ENCODE measurements around the gene FBXO31. TPM values are rescaled to one million over a fixed set of nuclear protein-coding genes. Genes with fewer than 3 reads are reported as not detected.

FBXO31 gene
- total and polyA plus RNA-seq, 2 of the 13 experiments (the other 11 are each of a cell fraction or from before 2014, with no cell fraction given) = 92.4 to 101 TPM

DNA sequence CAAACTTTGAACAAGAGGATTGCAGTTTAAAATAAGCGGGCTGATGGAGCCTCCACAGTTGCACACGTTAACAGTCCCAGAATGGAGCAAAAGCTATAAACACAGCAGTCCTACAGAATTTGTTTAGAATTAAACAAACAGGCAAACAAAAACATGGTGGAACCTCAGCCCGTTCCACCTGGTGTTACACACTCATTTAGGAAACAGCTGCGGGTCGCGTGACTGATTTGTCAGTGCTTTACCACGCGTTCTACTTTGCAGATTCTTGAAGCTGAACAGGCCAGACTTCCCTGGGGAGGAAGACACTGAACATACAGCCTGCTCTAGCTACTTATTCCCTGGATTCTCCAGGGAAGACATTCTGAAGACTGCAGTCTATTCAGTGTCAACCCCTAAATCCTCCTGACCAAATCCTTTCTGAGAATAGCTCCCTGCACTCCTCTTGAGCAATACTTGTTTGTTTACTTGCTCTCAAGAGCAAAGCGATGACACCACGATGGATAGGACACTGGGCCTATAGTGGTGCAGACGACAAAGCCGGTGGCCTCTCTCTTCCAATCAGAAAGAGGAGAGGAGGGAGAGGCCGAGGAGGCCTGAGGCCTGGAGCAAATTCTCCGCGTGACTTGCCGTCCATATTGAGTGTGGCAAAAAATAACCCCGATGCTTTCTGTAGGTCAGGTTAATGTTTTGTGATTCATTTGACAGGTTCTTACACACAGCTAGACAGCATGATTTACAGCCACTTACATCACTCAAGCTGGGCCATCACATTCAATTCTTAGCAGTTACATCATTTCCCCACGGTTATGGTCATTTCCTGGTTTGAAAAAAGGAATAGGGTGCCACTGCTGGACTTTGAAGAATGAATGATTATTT is 4.6 kb upstream of the FBXO31 start (continued):
- no peak; the same call in 1 of the 2 replicates for TF ChIP-seq ZNF607 (CRISPR knock-in tag; IDR thresholded peaks at IDR 0.05; ENCODE audit: borderline replicate concordance)
- no peak for TF ChIP-seq ZNF678 (CRISPR knock-in tag; IDR thresholded peaks at IDR 0.05)
- no peak; the same call in 1 of the 2 replicates for TF ChIP-seq TOPORS (CRISPR knock-in tag; IDR thresholded peaks at IDR 0.05)
- no peak for TF ChIP-seq TOE1 (CRISPR knock-in tag; IDR thresholded peaks at IDR 0.05)
- TF ChIP-seq ZFP36L2 (CRISPR knock-in tag; IDR thresholded peaks at IDR 0.05) = no peak
- no peak for TF ChIP-seq GTF2F1 (IDR thresholded peaks at IDR 0.05; ENCODE audit: low read length)
- TF ChIP-seq ZNF354B (CRISPR knock-in tag; IDR thresholded peaks at IDR 0.05) = no peak
- peak; percentile 83 for TF ChIP-seq KDM2A (CRISPR knock-in tag; IDR thresholded peaks at IDR 0.05; ENCODE audit: borderline replicate concordance, low read depth)
- TF ChIP-seq, protein P1, sequence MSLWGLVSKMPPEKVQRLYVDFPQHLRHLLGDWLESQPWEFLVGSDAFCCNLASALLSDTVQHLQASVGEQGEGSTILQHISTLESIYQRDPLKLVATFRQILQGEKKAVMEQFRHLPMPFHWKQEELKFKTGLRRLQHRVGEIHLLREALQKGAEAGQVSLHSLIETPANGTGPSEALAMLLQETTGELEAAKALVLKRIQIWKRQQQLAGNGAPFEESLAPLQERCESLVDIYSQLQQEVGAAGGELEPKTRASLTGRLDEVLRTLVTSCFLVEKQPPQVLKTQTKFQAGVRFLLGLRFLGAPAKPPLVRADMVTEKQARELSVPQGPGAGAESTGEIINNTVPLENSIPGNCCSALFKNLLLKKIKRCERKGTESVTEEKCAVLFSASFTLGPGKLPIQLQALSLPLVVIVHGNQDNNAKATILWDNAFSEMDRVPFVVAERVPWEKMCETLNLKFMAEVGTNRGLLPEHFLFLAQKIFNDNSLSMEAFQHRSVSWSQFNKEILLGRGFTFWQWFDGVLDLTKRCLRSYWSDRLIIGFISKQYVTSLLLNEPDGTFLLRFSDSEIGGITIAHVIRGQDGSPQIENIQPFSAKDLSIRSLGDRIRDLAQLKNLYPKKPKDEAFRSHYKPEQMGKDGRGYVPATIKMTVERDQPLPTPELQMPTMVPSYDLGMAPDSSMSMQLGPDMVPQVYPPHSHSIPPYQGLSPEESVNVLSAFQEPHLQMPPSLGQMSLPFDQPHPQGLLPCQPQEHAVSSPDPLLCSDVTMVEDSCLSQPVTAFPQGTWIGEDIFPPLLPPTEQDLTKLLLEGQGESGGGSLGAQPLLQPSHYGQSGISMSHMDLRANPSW (CRISPR knock-in tag; IDR thresholded peaks at IDR 0.05; ENCODE audit: borderline replicate concordance) = peak; percentile 68; the same call in 1 of the 2 replicates
- TF ChIP-seq ZNF136 (CRISPR knock-in tag; IDR thresholded peaks at IDR 0.05; ENCODE audit: low read depth) = 0 out of 2 replicates have a peak, but pooled peaks have one; percentile 16
- no peak for TF ChIP-seq HNRNPH1 (optimal IDR thresholded peaks at IDR 0.05; ENCODE audit: low read depth, low read length)
- TF ChIP-seq NR1H2 (CRISPR knock-in tag; IDR thresholded peaks at IDR 0.05; ENCODE audit: borderline replicate concordance, low read depth) = no peak
- TF ChIP-seq SAFB2 (CRISPR knock-in tag; IDR thresholded peaks at IDR 0.05; ENCODE audit: borderline replicate concordance, low read depth) = peak; percentile 77; the same call in 1 of the 2 replicates
- TF ChIP-seq ARNT (IDR thresholded peaks at IDR 0.05) = no peak
- TF ChIP-seq, protein P2, sequence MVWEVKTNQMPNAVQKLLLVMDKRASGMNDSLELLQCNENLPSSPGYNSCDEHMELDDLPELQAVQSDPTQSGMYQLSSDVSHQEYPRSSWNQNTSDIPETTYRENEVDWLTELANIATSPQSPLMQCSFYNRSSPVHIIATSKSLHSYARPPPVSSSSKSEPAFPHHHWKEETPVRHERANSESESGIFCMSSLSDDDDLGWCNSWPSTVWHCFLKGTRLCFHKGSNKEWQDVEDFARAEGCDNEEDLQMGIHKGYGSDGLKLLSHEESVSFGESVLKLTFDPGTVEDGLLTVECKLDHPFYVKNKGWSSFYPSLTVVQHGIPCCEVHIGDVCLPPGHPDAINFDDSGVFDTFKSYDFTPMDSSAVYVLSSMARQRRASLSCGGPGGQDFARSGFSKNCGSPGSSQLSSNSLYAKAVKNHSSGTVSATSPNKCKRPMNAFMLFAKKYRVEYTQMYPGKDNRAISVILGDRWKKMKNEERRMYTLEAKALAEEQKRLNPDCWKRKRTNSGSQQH (CRISPR knock-in tag; IDR thresholded peaks at IDR 0.05; ENCODE audit: low read depth) = peak; percentile 62; the same call in 1 of the 2 replicates
- TF ChIP-seq, protein P3, sequence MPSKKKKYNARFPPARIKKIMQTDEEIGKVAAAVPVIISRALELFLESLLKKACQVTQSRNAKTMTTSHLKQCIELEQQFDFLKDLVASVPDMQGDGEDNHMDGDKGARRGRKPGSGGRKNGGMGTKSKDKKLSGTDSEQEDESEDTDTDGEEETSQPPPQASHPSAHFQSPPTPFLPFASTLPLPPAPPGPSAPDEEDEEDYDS (CRISPR knock-in tag; IDR thresholded peaks at IDR 0.05) = peak; percentile 93
- 0 out of 2 replicates have a peak, but pooled peaks have one; percentile 65 for TF ChIP-seq RAD51 (IDR thresholded peaks at IDR 0.05; ENCODE audit: borderline replicate concordance)
- TF ChIP-seq MEIS1 (CRISPR knock-in tag; IDR thresholded peaks at IDR 0.05; ENCODE audit: borderline replicate concordance) = peak; percentile 100
- no peak for TF ChIP-seq NCOA1 (CRISPR knock-in tag; IDR thresholded peaks at IDR 0.05)
- TF ChIP-seq TAF1 (CRISPR knock-in tag; IDR thresholded peaks at IDR 0.05) = peak; percentile 76; the same call in 1 of the 2 replicates
- TF ChIP-seq HCFC1 (IDR thresholded peaks at IDR 0.05; ENCODE audit: low read depth, low read length) = peak; percentile 90
- TF ChIP-seq KDM1A (CRISPR knock-in tag; IDR thresholded peaks at IDR 0.05) = no peak
- TF ChIP-seq, protein P4, sequence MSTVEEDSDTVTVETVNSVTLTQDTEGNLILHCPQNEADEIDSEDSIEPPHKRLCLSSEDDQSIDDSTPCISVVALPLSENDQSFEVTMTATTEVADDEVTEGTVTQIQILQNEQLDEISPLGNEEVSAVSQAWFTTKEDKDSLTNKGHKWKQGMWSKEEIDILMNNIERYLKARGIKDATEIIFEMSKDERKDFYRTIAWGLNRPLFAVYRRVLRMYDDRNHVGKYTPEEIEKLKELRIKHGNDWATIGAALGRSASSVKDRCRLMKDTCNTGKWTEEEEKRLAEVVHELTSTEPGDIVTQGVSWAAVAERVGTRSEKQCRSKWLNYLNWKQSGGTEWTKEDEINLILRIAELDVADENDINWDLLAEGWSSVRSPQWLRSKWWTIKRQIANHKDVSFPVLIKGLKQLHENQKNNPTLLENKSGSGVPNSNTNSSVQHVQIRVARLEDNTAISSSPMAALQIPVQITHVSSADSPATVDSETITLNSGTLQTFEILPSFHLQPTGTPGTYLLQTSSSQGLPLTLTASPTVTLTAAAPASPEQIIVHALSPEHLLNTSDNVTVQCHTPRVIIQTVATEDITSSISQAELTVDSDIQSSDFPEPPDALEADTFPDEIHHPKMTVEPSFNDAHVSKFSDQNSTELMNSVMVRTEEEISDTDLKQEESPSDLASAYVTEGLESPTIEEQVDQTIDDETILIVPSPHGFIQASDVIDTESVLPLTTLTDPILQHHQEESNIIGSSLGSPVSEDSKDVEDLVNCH (CRISPR knock-in tag; IDR thresholded peaks at IDR 0.05) = no peak

Data from HepG2 (cell line).